COLO668 (cell line): ENCODE measurements around the gene MEIS1.
A peak's percentile ranks its signal among the peaks of the same experiment; 100 is the strongest.

Source experiments
- DNase-seq: peaks from one replicate; lab custom pipeline; 2025; ENCODE audit not compliant: unreplicated experiment; lab: John Stamatoyannopoulos, UW

The MEIS1 gene

GRCh38 chr2:66578687-66579106 lies 143.8 kb downstream of the MEIS1 start:
- no peak for DNase-seq

- DNase-seq, result no peak
Observed at GRCh38 chr2:66579186-66580126, 144.5 kb downstream of the MEIS1 start.

DNA sequence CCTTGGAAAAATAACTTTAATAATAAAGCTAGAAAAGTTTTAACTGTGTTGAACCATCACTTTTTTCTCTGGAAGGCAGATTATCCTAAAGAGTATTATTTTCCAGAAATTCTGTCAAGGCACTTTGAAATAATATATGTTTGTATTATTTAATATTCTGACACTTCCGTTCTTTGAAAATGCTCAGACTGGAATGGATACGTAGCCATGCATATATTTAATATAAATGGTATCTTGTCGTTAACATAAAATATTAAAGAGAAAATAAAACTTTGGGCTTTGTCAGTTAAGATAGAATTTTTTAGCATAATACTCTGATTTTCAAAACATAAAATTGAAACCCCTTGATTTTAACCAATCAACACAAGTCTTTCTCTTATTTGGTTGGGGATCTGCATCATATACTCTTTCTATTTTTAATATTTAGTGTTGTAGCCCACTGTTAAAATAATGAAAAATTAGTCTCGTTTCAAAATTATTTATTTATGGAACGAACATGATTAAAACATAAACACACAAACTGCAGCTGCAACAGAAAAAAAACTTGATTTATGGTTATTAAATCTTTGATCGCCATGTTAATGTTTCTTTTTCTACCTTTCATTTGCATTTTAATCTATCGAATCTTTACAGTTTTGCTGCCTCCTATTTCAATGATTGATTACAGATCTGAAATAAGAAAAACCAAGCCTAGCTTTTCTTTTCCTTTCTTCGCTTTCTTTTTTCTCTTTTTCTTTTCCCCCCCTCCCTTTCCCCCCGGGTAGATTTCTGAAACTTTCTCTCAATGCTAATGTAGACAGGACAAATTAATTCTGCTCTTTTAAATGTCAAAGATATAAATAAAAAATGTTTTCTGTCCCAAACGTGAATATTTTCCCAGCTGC lies 145.5 kb downstream of the MEIS1 start:
- no peak for DNase-seq

GRCh38 chr2:66581339-66582103 lies 146.6 kb downstream of the MEIS1 start:
- no peak for DNase-seq

DNA sequence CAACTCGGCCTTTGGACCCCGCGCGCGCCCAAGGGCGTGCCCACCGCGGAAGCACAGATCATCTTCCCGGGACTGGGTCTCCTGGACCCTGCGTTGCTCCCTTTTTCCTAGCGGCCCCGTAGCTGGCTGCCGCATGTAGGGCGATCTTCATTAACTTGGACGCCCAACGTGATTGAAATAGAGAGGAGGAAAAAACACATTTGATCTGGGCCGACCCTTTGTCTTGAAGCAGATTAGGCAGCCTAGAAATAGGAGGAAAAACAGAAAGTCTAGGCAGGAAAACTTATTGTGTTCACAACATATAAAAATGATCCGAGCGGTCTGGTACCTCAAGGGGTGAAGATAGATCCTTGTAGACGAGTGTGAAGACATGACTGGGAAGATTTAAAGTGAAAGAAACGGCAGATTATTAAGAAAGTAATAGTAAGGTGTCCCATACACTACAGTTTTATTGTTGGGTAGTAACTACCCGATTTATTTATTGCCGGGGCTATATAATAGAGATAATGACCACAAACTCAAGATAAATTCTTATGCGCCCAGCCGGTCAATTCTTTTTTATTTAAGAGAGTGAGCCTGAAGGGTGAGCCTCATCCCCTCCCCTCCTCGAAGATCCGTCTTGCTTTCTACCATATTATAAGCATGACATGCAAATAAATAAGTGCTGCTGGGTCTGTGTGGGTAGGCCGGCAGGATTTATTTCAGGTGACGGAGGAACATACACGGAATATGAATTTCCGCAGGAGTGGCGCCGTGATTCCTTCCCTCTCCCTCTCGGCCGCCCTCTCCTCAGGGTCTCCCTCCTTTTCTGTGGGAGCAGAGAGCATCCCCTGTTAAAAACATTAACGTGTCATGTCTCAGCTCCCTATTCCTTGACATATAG lies 147.4 kb downstream of the MEIS1 start:
- DNase-seq, result no peak

DNA sequence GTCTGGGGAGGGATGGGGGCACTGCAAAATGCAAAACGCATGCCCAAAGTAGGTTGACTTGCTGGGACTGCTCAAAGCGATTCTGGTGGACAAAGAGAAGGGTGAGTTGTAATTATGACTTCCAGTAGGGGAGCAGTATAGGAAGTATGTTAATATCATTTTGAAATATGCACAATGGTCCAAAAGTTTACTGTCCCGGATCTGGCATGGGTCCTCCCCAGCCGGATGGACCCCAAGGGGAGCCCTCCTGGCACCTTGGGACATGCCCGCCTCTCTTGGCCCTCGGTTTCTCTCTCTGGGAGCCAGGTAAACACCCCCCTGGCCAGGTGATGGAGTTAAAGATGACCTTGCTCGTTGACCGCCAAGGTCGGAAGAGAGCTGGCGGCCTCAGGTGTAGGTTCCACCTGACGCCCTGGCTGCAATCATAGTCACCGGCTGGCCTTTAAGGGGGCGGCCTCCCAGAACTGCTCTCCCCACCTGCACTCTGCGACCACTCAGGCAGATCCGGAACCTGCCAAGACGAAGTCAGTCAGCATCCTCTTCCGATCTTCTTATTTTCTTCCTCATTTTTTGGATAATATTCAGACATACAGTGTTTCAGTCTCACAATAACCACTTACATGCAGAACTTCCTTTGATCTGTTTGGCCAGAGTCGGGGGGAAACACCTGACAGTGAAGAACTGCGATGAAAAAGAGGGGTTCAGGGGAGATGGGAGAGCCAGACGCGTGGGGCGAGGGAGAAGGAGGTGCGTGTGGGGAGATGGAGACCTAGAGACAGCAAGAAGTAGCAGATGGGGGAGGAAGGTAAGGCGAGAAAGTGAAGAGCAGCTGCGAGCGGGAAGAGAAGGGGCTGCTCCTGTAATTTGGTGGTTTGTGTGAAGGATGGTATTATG lies 148.3 kb downstream of the MEIS1 start:
- no peak for DNase-seq

DNA sequence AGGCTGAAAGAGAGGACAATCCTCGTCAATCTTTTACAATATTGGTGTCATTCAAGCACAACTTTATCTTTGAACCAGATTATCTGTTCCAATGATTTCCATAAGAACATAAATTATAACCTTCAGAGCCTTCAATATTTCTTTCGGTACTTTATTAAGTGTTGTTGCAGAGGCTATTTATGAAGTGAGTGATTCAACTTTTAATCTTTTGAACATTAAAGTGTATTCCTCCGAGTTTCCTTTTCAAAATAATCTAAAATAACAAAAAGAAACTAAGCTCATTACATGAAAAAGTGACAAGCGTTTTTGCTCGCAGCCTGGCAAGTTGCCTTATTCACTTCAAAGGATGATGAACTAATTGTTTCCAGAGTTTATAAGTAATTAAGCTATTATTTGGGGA lies 149.0 kb downstream of the MEIS1 start:
- DNase-seq, result no peak

- DNase-seq, result no peak
Observed at GRCh38 chr2:66585587-66585986, 150.7 kb downstream of the MEIS1 start.

- DNase-seq, result peak; percentile 20
Observed at GRCh38 chr2:66587216-66587615, 152.3 kb downstream of the MEIS1 start.

- DNase-seq, result no peak
Observed at GRCh38 chr2:66594001-66594400, 159.1 kb downstream of the MEIS1 start.

DNA sequence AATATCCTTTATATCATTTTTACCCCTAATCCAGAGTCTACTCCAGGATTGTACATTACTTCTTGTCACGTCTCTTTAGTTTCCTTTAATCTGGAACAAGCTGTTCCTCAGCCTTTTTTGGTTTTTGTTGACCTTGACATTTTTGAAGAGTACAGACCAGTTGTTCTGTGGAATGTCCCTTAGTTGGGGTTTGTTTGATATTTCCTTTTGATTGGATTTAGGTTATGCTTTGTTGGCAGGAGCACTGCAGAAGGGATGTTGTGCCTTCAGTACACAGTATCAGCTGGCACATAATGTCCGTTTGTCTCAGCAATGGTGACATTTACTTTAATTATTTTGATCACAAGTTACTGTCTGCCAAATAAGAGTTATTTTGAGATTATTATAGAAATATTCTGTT lies 160.6 kb downstream of the MEIS1 start:
- no peak for DNase-seq

DNA sequence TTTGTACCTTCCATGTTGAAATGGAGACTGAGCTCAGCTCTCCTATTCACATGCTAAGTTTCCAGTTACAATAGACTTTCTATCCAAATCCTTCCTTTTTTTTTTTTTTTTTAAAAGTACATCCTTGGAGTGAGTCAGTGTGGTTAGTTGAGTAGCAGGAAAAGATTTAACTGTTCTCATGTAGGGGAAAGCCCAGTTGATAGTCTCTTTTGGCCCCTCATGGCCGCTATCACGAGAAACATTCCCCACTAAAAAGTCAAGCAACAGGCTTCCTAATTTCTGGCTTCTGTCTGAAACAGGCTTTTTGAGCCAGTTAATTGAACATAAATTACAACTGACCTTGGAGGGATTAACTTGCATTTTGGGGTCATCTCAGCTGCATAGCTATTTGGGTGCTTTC lies 161.3 kb downstream of the MEIS1 start:
- no peak for DNase-seq

DNA sequence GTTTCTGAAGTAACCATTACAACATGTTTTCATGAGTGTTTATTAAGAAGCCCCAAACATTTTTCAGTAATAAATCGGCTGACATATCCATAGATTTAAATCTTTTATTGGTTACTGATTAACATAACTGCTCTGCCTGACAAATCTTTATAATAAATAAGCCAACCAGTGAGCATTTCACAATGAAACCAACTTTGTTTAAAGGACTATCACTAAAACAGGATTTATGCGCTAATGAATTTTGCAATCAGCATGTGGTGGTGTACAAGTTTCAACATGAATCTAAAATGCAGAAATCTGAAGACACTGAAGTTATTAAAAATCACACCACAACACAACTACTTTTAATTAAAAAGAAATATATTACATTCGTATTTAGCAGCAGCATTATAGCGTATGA lies 166.7 kb downstream of the MEIS1 start:
- DNase-seq, result no peak

GRCh38 chr2:66602341-66602740 lies 167.4 kb downstream of the MEIS1 start:
- no peak for DNase-seq

DNA sequence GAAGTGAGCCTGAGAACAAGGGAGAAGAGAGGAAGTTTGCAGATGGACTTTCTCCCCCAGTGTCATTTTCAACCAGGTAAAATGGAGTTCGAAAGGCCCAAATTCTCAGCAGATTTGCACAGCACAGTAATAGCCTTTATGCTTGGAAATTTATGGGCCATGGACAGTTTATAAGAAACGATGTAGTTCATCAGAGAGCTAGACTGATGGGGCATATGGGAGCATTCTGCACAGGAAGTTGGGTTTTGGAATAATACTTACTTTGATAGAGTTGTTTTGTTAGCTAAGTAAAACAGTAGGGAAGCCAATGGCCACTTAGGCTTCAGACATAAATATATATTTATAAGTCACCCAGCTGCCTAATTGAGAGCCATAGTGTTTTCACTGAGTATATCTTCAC lies 169.4 kb downstream of the MEIS1 start:
- no peak for DNase-seq

DNA sequence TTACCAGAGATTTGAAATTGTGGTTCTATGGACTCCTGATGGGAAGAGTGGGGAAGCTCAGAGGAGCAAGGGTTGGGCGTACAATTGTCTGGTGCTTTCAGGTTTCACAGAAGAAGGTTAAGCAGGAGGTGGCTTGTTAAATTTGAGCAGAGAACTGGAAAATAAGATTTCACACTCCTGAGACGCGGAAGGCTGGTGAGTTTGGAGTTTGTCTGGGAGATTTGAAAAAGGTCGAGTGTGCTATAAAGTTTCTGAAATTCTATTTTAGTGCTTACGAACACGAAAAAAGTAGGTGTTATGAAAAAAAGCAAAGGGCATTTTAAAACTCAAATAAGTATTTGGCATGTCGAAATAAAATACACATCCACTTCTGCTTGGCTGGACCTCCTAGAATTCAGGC lies 170.1 kb downstream of the MEIS1 start:
- no peak for DNase-seq

DNA sequence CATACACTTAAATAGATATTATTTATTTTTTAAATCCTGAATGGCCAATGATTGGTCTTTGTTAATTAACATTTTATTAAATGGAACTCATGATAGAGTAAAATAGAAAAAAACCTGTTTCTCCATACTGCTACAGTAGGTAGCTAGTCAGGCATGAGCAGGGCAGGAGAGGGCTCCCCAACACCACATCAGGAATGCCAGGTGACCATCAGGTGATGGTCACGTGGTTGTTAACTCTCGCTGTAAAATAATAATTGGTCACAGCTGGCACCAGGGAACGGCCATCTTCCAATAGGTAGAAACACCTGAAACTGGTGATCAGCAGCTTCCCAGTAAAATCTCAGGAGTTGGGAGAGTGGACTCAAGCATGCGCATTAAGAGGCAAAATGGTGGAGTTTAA lies 172.2 kb downstream of the MEIS1 start:
- no peak for DNase-seq
